Trophoblast cell (in vitro differentiated cells and primary cell): ENCODE data around the gene TMEM191C.
"Not testable (repeated sequence)": the region's sequence is repeated elsewhere in the genome, so short reads cannot be mapped to it uniquely, and the experiment has no call there.

Experiments
- DNase-seq, 2 donors: peaks; one replicate each; pipeline ENCODE4 v3.0.0-alpha.2; 2016
- H2AFZ ChIP-seq: 2 replicates; pipeline ENCODE4 v1.6.1; 2013; ENCODE audit warnings: low read length, moderate library complexity, mild to moderate bottlenecking; ENCODE audit not compliant: insufficient read depth, poor library complexity
- H2AK5ac ChIP-seq: 2 replicates; pipeline ENCODE4 v1.6.1; 2013; ENCODE audit warnings: mild to moderate bottlenecking, low read length
- H2BK120ac ChIP-seq: 2 replicates; pipeline ENCODE4 v1.6.1; 2013; ENCODE audit warnings: low read length, mild to moderate bottlenecking, moderate library complexity; ENCODE audit not compliant: insufficient read depth, poor library complexity
- H2BK12ac ChIP-seq: 2 replicates; pipeline ENCODE4 v1.6.1; 2013; ENCODE audit warnings: mild to moderate bottlenecking, low read length, moderate library complexity
- H2BK5ac ChIP-seq: 2 replicates; pipeline ENCODE4 v1.6.1; 2013; ENCODE audit warnings: low read length, low read depth, moderate library complexity, mild to moderate bottlenecking; ENCODE audit not compliant: poor library complexity
- H3K14ac ChIP-seq: 2 replicates; pipeline ENCODE4 v1.6.1; 2013; ENCODE audit warnings: mild to moderate bottlenecking, low read length
- H3K18ac ChIP-seq: 2 replicates; pipeline ENCODE4 v1.6.1; 2013; ENCODE audit warnings: mild to moderate bottlenecking, low read length
- H3K23ac ChIP-seq: 2 replicates; pipeline ENCODE4 v1.6.1; 2013; ENCODE audit warnings: low read length
- H3K27ac ChIP-seq: 2 replicates; pipeline ENCODE4 v1.5.1; 2013; ENCODE audit warnings: low read depth, mild to moderate bottlenecking, inconsistent platforms, low read length, moderate library complexity
- H3K27me3 ChIP-seq: 2 replicates; pipeline ENCODE4 v1.6.1; 2013; ENCODE audit warnings: inconsistent platforms, mild to moderate bottlenecking, low read length, moderate library complexity; ENCODE audit not compliant: insufficient read depth
- H3K36me3 ChIP-seq, 2 experiments: 1 replicate in 1 of 2; 2 replicates in 1 of 2; pipeline ENCODE4 v1.6.1; 2013; ENCODE audit warnings: low read length in 2 of 2, mild to moderate bottlenecking in 2 of 2, moderate library complexity in 1 of 2; ENCODE audit not compliant: insufficient read depth in 2 of 2, control insufficient read depth in 1 of 2
- H3K4ac ChIP-seq: 2 replicates; pipeline ENCODE4 v1.6.1; 2013; ENCODE audit warnings: low read depth, mild to moderate bottlenecking, low read length, moderate library complexity
- H3K4me1 ChIP-seq, 2 experiments: 1 replicate in 1 of 2; 2 replicates in 1 of 2; pipeline ENCODE4 v1.6.1; 2013; ENCODE audit warnings: low read length in 2 of 2, mild to moderate bottlenecking in 2 of 2, moderate library complexity in 1 of 2; ENCODE audit not compliant: insufficient read depth in 2 of 2, control insufficient read depth in 1 of 2
- H3K4me2 ChIP-seq: 2 replicates; pipeline ENCODE4 v1.6.1; 2013; ENCODE audit warnings: inconsistent platforms, mild to moderate bottlenecking, low read length, moderate library complexity
- H3K4me3 ChIP-seq: 2 replicates; pipeline ENCODE4 v1.5.1; 2013; ENCODE audit warnings: mild to moderate bottlenecking, low read depth, low read length, inconsistent platforms
- H3K79me1 ChIP-seq: one replicate; pipeline ENCODE4 v1.6.1; 2013; ENCODE audit warnings: low read length
- H3K79me2 ChIP-seq: 2 replicates; pipeline ENCODE4 v1.6.1; 2013; ENCODE audit warnings: low read length, mild to moderate bottlenecking; ENCODE audit not compliant: control insufficient read depth, insufficient read depth, poor library complexity
- H3K9ac ChIP-seq: 2 replicates; pipeline ENCODE4 v1.6.1; 2013; ENCODE audit warnings: mild to moderate bottlenecking, low read length
- H3K9me3 ChIP-seq: 2 replicates; pipeline ENCODE4 v1.6.1; 2013; ENCODE audit warnings: low read depth, mild to moderate bottlenecking, control low read depth, inconsistent platforms, low read length; ENCODE audit not compliant: insufficient read depth
- H4K12ac ChIP-seq: 2 replicates; pipeline ENCODE4 v1.6.1; 2013; ENCODE audit warnings: low read depth, mild to moderate bottlenecking, low read length, moderate library complexity
- H4K8ac ChIP-seq: 2 replicates; pipeline ENCODE4 v1.6.1; 2013; ENCODE audit warnings: low read depth, mild to moderate bottlenecking, low read length, moderate library complexity
- H4K91ac ChIP-seq: one replicate; pipeline ENCODE4 v1.6.1; 2013; ENCODE audit warnings: low read depth, mild to moderate bottlenecking, low read length, moderate library complexity
- WGBS: extraction: QIAGEN DNeasy Blood & Tissue Kit; methylation state at CpG from one replicate; pipeline ENCODE4 v1.1.7; 2013; ENCODE audit warnings: missing lambda C conversion rate; ENCODE audit not compliant: insufficient read length, insufficient coverage; ENCODE audit errors: extremely low coverage; 5-methylcytosine and 5-hydroxymethylcytosine counted together

TMEM191C gene

DNA sequence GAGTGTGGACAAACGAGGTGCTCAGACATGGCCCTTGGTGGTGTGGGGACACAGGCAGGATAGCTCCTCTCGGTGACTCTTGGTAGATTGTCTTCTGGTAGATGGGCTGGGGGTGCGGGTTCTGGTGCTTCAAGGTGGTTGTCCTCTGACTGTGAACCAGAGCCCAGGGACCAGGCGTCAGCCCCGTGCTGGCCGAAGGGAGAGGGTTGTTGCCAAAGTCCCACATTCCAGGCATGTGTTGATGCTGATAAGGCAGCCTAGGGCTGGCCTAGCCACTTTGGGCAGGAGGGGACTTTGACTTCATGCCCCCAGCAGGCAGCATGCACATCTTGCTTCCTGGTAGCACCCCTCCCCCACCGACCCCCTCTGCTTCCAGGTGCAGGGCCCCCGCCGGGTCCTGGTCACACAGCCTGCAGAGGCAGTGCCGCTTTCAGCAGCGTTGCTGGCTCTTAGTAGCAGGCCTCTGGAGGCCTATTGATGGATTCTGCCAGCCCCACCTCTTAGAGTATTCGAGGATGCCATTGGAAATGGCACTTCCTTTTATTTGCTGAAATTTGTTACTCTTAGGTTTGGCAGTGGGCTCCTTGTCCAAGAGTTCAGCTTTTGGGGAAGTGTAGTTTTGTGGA is 43.0 kb upstream of the TMEM191C start:
- H2BK12ac ChIP-seq, H3K4me2 ChIP-seq, H2BK120ac ChIP-seq, H3K18ac ChIP-seq, H3K4ac ChIP-seq, H3K4me1 ChIP-seq, H2BK5ac ChIP-seq, H4K12ac ChIP-seq, H2AK5ac ChIP-seq, H3K9me3 ChIP-seq, H3K27me3 ChIP-seq, H4K91ac ChIP-seq, H3K9ac ChIP-seq, H3K79me1 ChIP-seq, H3K36me3 ChIP-seq, H3K4me3 ChIP-seq, H3K27ac ChIP-seq, H2AFZ ChIP-seq, H3K14ac ChIP-seq, H4K8ac ChIP-seq, H3K79me2 ChIP-seq, DNase-seq, H3K23ac ChIP-seq: not testable (repeated sequence)
- no CpG with 5 or more reads among the region's 12 CpGs for WGBS

DNA sequence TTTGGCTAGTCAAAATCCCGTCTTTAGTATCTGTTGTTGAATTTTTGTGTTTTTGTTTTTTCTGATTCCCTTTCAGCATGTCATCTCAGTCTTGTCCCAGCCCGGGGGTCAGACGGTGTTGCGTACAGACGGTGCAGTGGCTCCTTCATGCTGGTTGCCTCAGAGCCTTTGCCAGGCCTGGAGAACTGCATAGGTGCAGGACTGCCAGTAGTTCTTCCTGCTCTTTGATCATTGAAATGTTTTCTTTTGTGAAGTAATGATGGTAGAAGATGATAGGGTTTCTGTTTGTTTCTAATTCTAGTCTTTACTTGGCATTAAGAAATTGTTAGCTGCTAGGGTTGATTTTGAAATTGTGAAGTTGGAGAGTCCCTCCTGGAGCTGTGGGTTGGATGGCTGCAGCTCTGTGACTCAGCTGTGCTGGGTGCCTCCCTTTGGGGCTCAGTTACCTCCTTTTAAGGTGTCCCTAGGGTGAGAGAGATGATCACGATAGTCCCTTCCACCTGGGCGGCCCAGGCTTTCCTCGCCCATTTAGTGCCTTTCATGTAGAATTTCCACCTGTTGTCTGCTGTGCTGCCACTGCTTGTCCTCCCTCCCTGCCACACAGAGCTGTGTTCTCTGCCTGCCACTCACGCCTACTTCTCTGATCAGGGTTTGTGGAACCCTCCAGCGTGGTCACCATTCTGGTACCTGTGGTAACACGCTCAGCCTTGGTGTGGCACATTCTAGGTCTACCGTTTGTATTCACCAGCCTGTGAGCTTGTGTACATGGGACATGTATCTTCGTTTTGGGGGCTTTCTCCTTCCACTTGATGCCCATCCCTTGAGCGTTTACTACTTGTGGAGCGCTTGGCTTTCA is 32.6 kb upstream of the TMEM191C start:
- not testable (repeated sequence) for H3K14ac ChIP-seq, H2AFZ ChIP-seq, H3K27ac ChIP-seq, H4K91ac ChIP-seq, H3K79me1 ChIP-seq, H4K12ac ChIP-seq, H3K36me3 ChIP-seq, H3K79me2 ChIP-seq, H3K18ac ChIP-seq, H2BK120ac ChIP-seq, H3K27me3 ChIP-seq, H2AK5ac ChIP-seq, DNase-seq, H3K4me1 ChIP-seq, H4K8ac ChIP-seq, H3K23ac ChIP-seq, H3K9ac ChIP-seq, H2BK12ac ChIP-seq, H2BK5ac ChIP-seq, H3K4ac ChIP-seq, H3K4me2 ChIP-seq, H3K4me3 ChIP-seq, H3K9me3 ChIP-seq
- no CpG with 5 or more reads among the region's 15 CpGs for WGBS

DNA sequence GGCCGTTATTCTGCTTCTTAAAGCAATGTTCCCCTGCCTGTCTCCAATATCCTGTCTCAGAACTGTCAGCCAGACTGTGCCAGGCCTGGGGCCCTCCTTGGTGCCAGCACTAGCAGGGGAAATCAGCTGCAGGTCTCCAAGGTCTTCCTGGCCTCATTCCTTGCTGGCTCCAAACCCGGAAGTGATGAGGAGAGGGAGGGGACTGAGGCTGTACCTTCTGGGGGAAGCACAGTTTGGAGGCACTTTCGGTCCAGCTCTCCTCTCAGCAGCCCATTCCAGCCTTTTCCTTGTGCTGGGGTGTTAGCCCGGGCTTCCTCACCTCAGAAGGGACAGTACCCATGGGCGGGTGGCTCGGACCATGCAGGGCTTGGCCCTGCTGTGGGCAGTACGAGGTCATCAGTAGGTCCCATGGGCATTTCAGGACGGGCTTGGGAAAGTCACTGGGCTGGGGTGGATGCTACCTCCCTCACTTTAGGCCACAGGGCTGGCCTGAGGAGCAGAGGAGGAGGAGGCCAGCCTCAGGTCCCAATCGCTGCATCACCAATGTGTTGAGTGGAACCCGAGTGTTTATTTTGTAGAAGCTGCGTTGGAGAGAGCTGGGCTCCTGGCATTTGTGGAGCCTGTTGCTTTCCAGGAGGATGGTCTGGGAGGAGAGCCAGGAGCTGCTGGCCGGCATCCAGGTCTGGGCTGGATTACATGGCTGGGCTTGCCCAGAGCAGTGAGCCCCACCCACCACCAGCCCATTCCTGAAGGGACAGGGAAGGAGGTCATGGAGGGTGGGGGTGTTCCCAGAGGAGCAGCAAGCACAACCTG is 31.0 kb upstream of the TMEM191C start:
- H3K18ac ChIP-seq, H4K8ac ChIP-seq, H2AFZ ChIP-seq, H3K27me3 ChIP-seq, H3K4ac ChIP-seq, H3K36me3 ChIP-seq, H3K9me3 ChIP-seq, H4K91ac ChIP-seq, H3K23ac ChIP-seq, H4K12ac ChIP-seq, H2BK12ac ChIP-seq, H2BK120ac ChIP-seq, H3K79me2 ChIP-seq, H3K79me1 ChIP-seq, H2BK5ac ChIP-seq, H3K4me1 ChIP-seq, DNase-seq, H2AK5ac ChIP-seq, H3K4me2 ChIP-seq, H3K9ac ChIP-seq, H3K14ac ChIP-seq, H3K4me3 ChIP-seq: not testable (repeated sequence)
- peak overlapping the region; percentile 40 for H3K27ac ChIP-seq
- no CpG with 5 or more reads among the region's 12 CpGs for WGBS

DNA sequence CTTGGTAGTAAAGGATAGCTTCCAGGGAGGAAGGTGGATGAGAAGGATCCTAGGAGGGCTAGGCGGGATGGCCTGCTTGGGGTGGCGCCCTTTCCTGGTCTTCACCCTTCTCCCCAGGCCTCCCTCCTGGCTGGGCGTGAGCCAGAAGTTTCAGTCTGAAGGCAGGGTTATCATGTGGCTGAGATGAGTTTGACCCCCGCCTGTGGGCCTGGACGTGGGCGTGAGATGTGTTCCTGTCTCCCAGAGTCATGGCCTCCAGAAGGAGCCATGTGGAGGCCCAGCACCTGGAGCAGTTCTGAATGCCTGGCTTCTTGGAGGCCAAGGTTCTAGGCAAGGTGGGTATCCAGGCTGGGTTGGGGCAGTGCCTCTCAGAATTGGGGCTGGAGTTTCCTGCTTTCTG is 29.2 kb upstream of the TMEM191C start:
- not testable (repeated sequence) for H3K27ac ChIP-seq, H3K4me2 ChIP-seq, H4K8ac ChIP-seq, H3K27me3 ChIP-seq, H2AFZ ChIP-seq, H3K36me3 ChIP-seq, H3K4me3 ChIP-seq, H4K12ac ChIP-seq, H3K14ac ChIP-seq, H3K79me2 ChIP-seq, DNase-seq, H2BK12ac ChIP-seq, H3K9ac ChIP-seq, H3K18ac ChIP-seq, H3K79me1 ChIP-seq, H2AK5ac ChIP-seq, H3K9me3 ChIP-seq, H4K91ac ChIP-seq, H3K4me1 ChIP-seq, H2BK5ac ChIP-seq, H3K23ac ChIP-seq
- no CpG with 5 or more reads among the region's 6 CpGs for WGBS
- Histone ChIP-seq H2BK120ac (peak overlapping the region; percentile 33), H3K4ac (peak overlapping the region; percentile 55)
